ENCODE results near the gene NF1.
"Not testable (repeated sequence)": the region's sequence is repeated elsewhere in the genome, so short reads cannot be mapped to it uniquely, and the experiment has no call there.

Gene NF1

GRCh38 chr17:31079731-31080130, 15.0 kb upstream of the NF1 start:
- H2AFZ ChIP-seq (ENCODE audit: low read depth, low read length), result no peak overlapping the region
- no peaks in the 10 kb centered on the region for H3K79me2 ChIP-seq (ENCODE audit: low read length)
- no peaks in the 10 kb centered on the region for H3K27me3 ChIP-seq (ENCODE audit: low read depth, low read length)
- H3K4me3 ChIP-seq (ENCODE audit: low read length), result no peak overlapping the region
- H3K9ac ChIP-seq (ENCODE audit: low read length), result no peak overlapping the region
- H4K20me1 ChIP-seq (ENCODE audit: insufficient read depth, low read length), result no peaks in the 10 kb centered on the region
- no peaks in the 10 kb centered on the region for H3K9me3 ChIP-seq (ENCODE audit: insufficient read depth, low read length)
- H3K36me3 ChIP-seq (replicated peaks; ENCODE audit: low read depth, low read length), result no peaks in the 10 kb centered on the region
- H3K27ac ChIP-seq (ENCODE audit: low read length), result no peak overlapping the region
- no peak for TF ChIP-seq CTCF (IDR thresholded peaks at IDR 0.05; ENCODE audit: low read depth, low read length)
- no peak for TF ChIP-seq EZH2phosphoT487 (IDR thresholded peaks at IDR 0.05; ENCODE audit: low read depth)
- H3K4me2 ChIP-seq (ENCODE audit: low read length), result no peak overlapping the region
- H3K4me1 ChIP-seq (ENCODE audit: low read length), result no peaks in the 10 kb centered on the region

GRCh38 chr17:31085563-31085962, 9.2 kb upstream of the NF1 start:
- no peaks in the 10 kb centered on the region for H4K20me1 ChIP-seq (ENCODE audit: insufficient read depth, low read length)
- no peak overlapping the region for H3K27ac ChIP-seq (ENCODE audit: low read length)
- H3K4me2 ChIP-seq (ENCODE audit: low read length), result no peak overlapping the region
- H3K4me3 ChIP-seq (ENCODE audit: low read length), result no peak overlapping the region
- no peaks in the 10 kb centered on the region for H3K36me3 ChIP-seq (replicated peaks; ENCODE audit: low read depth, low read length)
- TF ChIP-seq EZH2phosphoT487 (IDR thresholded peaks at IDR 0.05; ENCODE audit: low read depth) (no peak), CTCF (IDR thresholded peaks at IDR 0.05; ENCODE audit: low read depth, low read length) (no peak)
- H2AFZ ChIP-seq (ENCODE audit: low read depth, low read length), result no peak overlapping the region
- no peaks in the 10 kb centered on the region for H3K27me3 ChIP-seq (ENCODE audit: low read depth, low read length)
- H3K4me1 ChIP-seq (ENCODE audit: low read length), result peaks cover 10% of the 10 kb centered on the region
- no peaks in the 10 kb centered on the region for H3K79me2 ChIP-seq (ENCODE audit: low read length)
- no peaks in the 10 kb centered on the region for H3K9me3 ChIP-seq (ENCODE audit: insufficient read depth, low read length)
- H3K9ac ChIP-seq (ENCODE audit: low read length), result no peak overlapping the region

GRCh38 chr17:31089471-31089870, 5.3 kb upstream of the NF1 start:
- Histone ChIP-seq H3K4me2 (ENCODE audit: low read length) (no peak overlapping the region), H3K4me1 (ENCODE audit: low read length) (peaks cover 10% of the 10 kb centered on the region), H3K9ac (ENCODE audit: low read length) (no peak overlapping the region), H3K79me2 (ENCODE audit: low read length) (no peaks in the 10 kb centered on the region), H3K27me3 (ENCODE audit: low read depth, low read length) (no peaks in the 10 kb centered on the region), H4K20me1 (ENCODE audit: insufficient read depth, low read length) (no peaks in the 10 kb centered on the region), H3K36me3 (replicated peaks; ENCODE audit: low read depth, low read length) (no peaks in the 10 kb centered on the region), H3K4me3 (ENCODE audit: low read length) (no peak overlapping the region), H3K27ac (ENCODE audit: low read length) (no peak overlapping the region), H2AFZ (ENCODE audit: low read depth, low read length) (no peak overlapping the region), H3K9me3 (ENCODE audit: insufficient read depth, low read length) (no peaks in the 10 kb centered on the region)
- TF ChIP-seq EZH2phosphoT487 (IDR thresholded peaks at IDR 0.05; ENCODE audit: low read depth) (no peak), CTCF (IDR thresholded peaks at IDR 0.05; ENCODE audit: low read depth, low read length) (no peak)

DNA sequence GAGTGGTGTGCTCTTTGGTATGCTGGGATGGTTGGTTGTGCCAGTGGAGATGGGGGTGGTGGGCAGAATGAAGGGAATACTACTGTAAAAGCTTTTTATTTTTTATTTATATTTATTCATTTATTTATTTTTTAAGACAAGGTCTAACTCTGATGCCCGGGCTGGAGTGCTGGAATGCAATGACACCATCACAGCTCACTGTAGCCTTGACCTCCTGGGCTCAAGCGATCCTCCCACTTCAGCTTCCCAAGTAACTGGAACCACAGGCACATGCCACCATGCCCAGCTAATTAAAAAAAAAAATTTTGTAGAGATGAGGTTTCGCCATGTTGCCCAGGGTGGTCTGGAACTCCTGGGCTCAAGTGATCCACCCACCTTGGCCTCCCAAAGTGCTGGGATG, 4.1 kb upstream of the NF1 start:
- H2AFZ ChIP-seq (ENCODE audit: low read depth, low read length); H3K4me3 ChIP-seq (ENCODE audit: low read length); H3K79me2 ChIP-seq (ENCODE audit: low read length); H3K27ac ChIP-seq (ENCODE audit: low read length); H3K9ac ChIP-seq (ENCODE audit: low read length); H3K4me2 ChIP-seq (ENCODE audit: low read length); H3K9me3 ChIP-seq (ENCODE audit: insufficient read depth, low read length); H3K36me3 ChIP-seq (replicated peaks; ENCODE audit: low read depth, low read length); H4K20me1 ChIP-seq (ENCODE audit: insufficient read depth, low read length); H3K27me3 ChIP-seq (ENCODE audit: low read depth, low read length): not testable (repeated sequence)
- H3K4me1 ChIP-seq (ENCODE audit: low read length), result peaks cover 10% of the 10 kb centered on the region

Data from OCI-LY3 (cell line).